Measurements from ENCODE around the gene SAFB. TPM values are rescaled to one million over a fixed set of nuclear protein-coding genes. Genes with fewer than 3 reads are reported as not detected.

Gene SAFB
- total and polyA plus RNA-seq, 2 of the 13 experiments (the other 11 are each of a cell fraction or from before 2014, with no cell fraction given), result 21.0 to 28.4 TPM

DNA sequence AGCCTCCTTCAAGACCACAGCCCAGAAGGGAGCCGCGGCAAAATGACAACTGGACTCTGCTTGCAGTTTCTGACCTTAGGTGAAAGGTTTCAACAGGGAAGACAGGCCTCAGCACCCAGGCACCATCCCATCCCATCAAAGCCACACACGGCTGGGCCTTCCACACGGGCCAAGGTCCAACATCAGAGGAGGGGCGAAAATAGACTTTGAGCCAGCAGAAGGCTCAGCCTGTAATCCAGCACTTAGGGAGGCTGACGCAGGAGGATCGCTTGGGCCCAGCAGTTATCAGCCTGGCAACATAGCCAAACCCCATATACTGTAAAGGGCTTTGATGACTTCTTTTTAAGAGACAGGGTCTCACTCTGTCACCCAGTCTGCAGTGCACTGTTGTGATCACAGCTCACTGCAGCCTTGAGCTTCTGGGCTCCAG lies 28.3 kb upstream of the SAFB start (continued):
- TF ChIP-seq BRD4 (CRISPR knock-in tag; IDR thresholded peaks at IDR 0.05), result no peak
- TF ChIP-seq, protein P1, sequence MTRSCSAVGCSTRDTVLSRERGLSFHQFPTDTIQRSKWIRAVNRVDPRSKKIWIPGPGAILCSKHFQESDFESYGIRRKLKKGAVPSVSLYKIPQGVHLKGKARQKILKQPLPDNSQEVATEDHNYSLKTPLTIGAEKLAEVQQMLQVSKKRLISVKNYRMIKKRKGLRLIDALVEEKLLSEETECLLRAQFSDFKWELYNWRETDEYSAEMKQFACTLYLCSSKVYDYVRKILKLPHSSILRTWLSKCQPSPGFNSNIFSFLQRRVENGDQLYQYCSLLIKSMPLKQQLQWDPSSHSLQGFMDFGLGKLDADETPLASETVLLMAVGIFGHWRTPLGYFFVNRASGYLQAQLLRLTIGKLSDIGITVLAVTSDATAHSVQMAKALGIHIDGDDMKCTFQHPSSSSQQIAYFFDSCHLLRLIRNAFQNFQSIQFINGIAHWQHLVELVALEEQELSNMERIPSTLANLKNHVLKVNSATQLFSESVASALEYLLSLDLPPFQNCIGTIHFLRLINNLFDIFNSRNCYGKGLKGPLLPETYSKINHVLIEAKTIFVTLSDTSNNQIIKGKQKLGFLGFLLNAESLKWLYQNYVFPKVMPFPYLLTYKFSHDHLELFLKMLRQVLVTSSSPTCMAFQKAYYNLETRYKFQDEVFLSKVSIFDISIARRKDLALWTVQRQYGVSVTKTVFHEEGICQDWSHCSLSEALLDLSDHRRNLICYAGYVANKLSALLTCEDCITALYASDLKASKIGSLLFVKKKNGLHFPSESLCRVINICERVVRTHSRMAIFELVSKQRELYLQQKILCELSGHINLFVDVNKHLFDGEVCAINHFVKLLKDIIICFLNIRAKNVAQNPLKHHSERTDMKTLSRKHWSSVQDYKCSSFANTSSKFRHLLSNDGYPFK (CRISPR knock-in tag; IDR thresholded peaks at IDR 0.05; ENCODE audit: borderline replicate concordance), result no peak
- TF ChIP-seq, protein P2, sequence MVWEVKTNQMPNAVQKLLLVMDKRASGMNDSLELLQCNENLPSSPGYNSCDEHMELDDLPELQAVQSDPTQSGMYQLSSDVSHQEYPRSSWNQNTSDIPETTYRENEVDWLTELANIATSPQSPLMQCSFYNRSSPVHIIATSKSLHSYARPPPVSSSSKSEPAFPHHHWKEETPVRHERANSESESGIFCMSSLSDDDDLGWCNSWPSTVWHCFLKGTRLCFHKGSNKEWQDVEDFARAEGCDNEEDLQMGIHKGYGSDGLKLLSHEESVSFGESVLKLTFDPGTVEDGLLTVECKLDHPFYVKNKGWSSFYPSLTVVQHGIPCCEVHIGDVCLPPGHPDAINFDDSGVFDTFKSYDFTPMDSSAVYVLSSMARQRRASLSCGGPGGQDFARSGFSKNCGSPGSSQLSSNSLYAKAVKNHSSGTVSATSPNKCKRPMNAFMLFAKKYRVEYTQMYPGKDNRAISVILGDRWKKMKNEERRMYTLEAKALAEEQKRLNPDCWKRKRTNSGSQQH (CRISPR knock-in tag; IDR thresholded peaks at IDR 0.05; ENCODE audit: low read depth), result no peak
- TF ChIP-seq ZNF431 (CRISPR knock-in tag; IDR thresholded peaks at IDR 0.05; ENCODE audit: borderline replicate concordance, low read depth), result no peak
- TF ChIP-seq RARG (CRISPR knock-in tag; IDR thresholded peaks at IDR 0.05; ENCODE audit: low read depth), result no peak
- TF ChIP-seq SMAD1 (CRISPR knock-in tag; IDR thresholded peaks at IDR 0.05; ENCODE audit: borderline replicate concordance, low read depth), result peak; percentile 23; the same call in 1 of the 2 replicates
- TF ChIP-seq RFX5 (IDR thresholded peaks at IDR 0.05; ENCODE audit: low read depth, low read length), result no peak
- TF ChIP-seq MTERF4 (CRISPR knock-in tag; IDR thresholded peaks at IDR 0.05), result no peak
- no peak; the same call in 1 of the 2 replicates for TF ChIP-seq ZNF784 (CRISPR knock-in tag; IDR thresholded peaks at IDR 0.05; ENCODE audit: borderline replicate concordance)
- TF ChIP-seq SAFB2 (CRISPR knock-in tag; IDR thresholded peaks at IDR 0.05; ENCODE audit: borderline replicate concordance, low read depth), result no peak
- TF ChIP-seq DR1 (CRISPR knock-in tag; IDR thresholded peaks at IDR 0.05), result no peak
- peak; percentile 91 for TF ChIP-seq ZMYM3 (CRISPR knock-in tag; IDR thresholded peaks at IDR 0.05)
- TF ChIP-seq CHD2 (IDR thresholded peaks at IDR 0.05; ENCODE audit: low read depth, low read length), result no peak
- no peak for TF ChIP-seq ZNF615 (CRISPR knock-in tag; IDR thresholded peaks at IDR 0.05; ENCODE audit: borderline replicate concordance)
- no peak for TF ChIP-seq ZNF768 (CRISPR knock-in tag; IDR thresholded peaks at IDR 0.05)
- peak; percentile 78; the same call in 1 of the 2 replicates for TF ChIP-seq MIER3 (CRISPR knock-in tag; IDR thresholded peaks at IDR 0.05; ENCODE audit: borderline replicate concordance)
- TF ChIP-seq ZNF430 (CRISPR knock-in tag; IDR thresholded peaks at IDR 0.05), result no peak
- TF ChIP-seq XRCC5 (optimal IDR thresholded peaks at IDR 0.05; ENCODE audit: low read length), result peak; percentile 71
- TF ChIP-seq SMC3 (IDR thresholded peaks at IDR 0.05; ENCODE audit: low read length), result no peak
- no peak for TF ChIP-seq KAT7 (CRISPR knock-in tag; IDR thresholded peaks at IDR 0.05; ENCODE audit: borderline replicate concordance)
- TF ChIP-seq MEF2D (CRISPR knock-in tag; IDR thresholded peaks at IDR 0.05), result peak; percentile 55; the same call in 1 of the 2 replicates
- TF ChIP-seq PITX1 (CRISPR knock-in tag; IDR thresholded peaks at IDR 0.05), result peak; percentile 91
- TF ChIP-seq, protein P3, sequence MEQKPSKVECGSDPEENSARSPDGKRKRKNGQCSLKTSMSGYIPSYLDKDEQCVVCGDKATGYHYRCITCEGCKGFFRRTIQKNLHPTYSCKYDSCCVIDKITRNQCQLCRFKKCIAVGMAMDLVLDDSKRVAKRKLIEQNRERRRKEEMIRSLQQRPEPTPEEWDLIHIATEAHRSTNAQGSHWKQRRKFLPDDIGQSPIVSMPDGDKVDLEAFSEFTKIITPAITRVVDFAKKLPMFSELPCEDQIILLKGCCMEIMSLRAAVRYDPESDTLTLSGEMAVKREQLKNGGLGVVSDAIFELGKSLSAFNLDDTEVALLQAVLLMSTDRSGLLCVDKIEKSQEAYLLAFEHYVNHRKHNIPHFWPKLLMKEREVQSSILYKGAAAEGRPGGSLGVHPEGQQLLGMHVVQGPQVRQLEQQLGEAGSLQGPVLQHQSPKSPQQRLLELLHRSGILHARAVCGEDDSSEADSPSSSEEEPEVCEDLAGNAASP (CRISPR knock-in tag; IDR thresholded peaks at IDR 0.05; ENCODE audit: borderline replicate concordance), result peak; percentile 72; the same call in 1 of the 2 replicates
